Activated CD4-positive, alpha-beta T cell treated with anti-CD3 and anti-CD28 coated beads, Interleukin-2, amount 50 U/mL, for 24 hours (primary cell): ENCODE measurements around the gene ZNF438.
A peak's percentile ranks its signal among the peaks of the same experiment; 100 is the strongest.
"Not testable (repeated sequence)": the region's sequence is repeated elsewhere in the genome, so short reads cannot be mapped to it uniquely, and the experiment has no call there.

Source experiments
- DNase-seq, 2 donors: peaks; one replicate each; pipeline ENCODE4 v3.0.0-alpha.2; 2020; ENCODE audit warnings: low read depth in 1 of 2, low spot score in 1 of 2

ZNF438 gene

DNA sequence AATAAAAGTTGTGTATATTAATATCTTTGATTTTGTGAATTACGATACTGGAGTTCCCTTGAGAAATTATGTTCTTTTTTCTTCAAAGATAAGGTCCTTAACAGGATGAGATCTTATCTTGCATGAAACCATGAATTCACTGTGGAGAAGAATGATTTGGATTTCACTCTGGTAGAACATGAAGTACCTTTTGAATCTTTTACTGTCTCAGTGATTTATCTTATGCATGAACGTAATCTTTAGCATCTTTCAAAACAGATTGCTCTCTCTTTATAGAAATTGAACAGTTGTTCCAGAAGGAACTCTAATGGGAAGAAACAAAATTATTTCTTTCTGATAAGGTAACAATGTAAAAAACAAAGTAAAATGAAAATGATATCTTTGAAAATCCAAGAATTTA is 11.0 kb upstream of the ZNF438 start:
- DNase-seq, result no peak

DNA sequence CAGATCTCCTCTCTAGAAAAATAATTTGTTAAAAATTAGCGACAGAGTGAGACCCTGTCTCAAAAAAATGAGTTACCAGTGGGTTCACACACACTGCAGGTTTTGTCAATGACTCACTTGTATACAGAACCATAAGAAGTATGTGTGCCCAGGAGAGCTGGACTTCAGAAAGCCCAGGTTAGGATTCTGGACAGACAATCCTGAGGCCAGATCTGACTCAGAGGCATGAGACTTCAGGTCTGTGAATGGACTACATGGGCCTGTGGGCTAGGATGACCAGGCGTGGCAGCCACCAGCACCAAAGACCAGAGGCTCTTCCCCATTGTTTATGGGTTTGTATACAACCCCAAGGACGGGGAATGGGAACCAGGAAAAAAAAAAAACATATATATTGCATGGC is 9.3 kb upstream of the ZNF438 start:
- DNase-seq, result no peak

DNA sequence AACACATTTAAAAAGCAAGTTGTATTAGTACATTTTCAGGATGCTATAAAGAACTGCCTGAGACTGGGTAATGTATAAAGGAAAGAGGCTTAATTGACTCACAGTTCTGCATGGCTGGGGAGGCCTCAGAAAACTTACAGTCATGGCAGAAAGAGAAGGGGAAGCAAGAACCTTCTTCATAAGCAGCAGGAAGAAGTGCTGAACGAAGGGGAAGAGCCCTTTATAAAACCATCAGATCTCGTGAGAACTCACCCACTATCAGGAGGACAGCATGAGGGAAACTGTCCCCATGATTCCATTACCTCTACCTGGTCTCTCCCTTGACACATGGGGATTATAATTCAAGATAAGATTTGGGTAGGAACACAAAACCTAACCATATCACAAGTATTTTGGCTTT is 7.3 kb upstream of the ZNF438 start:
- DNase-seq, result not testable (repeated sequence)

DNA sequence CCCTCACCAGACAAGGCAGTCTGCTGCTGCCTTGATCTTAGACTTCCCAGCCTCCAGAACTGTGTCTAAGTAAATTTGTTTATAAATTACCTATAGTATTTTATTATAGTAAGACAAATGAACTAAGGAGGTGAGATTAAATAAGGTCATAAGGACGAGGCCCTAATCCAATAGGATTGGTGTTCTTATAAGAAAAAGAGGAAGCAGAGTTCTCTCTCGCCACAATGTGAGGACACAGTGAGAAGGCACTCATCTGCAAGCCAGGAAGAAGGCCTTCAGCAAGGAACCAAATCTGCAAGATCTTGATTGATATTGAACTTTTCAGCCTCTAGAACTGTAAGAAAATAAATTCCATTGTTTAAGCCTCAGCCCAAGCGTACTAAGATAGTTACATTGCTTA is 6.1 kb upstream of the ZNF438 start:
- DNase-seq, result no peak

DNA sequence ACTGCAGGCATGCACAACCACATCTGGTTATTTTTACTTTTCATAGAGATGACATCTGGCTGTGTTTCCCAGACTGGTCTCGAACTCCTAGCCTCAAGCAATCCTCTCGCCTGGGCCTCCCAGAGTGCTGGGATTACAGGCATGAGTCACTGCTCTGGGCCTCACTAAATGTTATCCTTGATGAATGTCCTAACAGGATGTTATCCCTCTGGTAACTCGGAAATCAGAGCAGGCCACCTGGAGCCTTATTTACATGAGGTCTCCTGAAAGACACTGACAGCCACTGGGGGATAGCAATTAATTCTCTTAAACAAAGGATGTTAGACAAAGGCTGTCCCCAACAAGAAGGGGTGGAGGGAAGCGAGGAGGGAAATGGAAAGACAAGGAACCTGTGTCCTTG is 4.5 kb upstream of the ZNF438 start:
- no peak for DNase-seq

DNA sequence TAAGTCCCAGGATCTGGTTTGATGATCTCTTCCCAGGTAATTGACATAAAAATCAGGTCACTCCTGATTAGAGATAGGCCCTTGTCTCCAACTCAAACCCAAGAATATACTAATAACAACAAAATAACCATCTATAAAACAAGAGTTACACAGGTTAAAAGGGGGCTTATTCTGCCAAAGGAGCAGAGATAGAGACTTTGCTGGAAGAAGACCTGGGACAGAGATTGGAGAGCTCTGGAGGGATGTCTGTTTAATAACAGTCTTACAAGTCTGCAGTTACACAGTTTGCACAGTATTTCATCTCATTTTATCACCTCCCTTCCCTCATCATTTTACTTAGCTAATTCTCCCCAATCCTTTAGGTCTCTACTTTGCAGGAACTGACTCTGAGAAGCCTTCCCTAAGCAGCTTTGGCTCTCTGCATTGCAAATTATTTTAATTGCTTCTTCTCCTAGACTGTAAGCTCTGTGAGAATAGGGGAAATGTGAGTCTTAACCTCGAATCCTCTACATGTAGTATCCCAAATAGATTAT is 3.7 kb upstream of the ZNF438 start:
- no peak for DNase-seq

DNA sequence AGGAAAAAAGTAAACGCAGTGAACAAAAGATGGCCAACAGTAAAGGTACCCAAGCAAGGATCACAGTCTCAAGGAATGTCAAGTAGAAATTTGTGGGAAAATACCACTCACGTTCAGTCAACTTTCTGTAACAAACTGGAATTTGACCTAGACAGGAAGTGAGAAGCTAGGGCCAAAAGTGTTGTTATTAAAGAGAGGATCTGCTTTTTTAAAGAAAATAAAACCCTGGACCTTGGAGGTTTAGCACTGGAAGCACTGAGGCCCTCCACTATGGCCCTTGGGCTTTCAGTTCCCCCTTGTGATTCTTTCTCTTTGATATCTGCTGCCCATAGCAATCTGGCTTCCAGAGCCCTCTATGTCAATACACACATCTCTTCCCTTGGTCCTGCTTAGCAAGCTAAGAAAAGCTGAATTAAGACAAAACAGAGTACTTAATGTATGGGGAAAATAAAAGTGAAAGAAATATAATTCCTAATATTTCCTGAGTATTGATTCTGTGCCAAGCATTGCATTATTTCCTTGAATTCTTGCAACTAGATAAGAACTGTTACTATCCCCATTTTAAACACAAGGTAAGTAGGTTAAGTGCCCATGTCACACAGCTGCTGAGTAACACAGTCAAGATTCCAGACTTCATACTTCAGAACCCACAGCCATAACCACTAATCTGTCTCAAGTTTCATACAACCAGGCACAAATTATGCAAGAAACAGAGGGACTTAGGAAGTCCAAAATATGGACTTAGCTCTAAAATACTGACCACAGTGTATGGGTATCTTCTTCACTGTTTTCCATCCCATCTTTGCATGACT is 2.6 kb upstream of the ZNF438 start:
- no peak for DNase-seq

DNA sequence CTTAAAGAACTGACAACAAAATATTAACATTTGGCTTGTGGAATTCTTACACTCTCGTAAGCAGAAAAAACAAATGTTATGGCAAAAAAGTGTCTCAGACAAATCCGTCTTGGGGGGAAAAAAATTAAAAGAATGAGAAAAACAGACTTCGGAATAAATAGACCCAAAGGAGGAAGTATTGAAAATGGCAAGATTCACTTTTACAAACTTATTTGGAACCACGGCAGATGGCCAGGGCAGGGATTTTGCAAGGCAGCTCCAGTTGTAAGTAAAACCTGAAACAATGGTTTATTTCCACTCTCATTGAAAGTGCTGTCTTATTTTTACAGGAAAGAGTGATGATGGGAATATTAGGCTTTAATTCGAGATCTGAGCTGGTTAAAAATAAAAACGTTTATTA is 1.5 kb upstream of the ZNF438 start:
- no peak for DNase-seq

DNA sequence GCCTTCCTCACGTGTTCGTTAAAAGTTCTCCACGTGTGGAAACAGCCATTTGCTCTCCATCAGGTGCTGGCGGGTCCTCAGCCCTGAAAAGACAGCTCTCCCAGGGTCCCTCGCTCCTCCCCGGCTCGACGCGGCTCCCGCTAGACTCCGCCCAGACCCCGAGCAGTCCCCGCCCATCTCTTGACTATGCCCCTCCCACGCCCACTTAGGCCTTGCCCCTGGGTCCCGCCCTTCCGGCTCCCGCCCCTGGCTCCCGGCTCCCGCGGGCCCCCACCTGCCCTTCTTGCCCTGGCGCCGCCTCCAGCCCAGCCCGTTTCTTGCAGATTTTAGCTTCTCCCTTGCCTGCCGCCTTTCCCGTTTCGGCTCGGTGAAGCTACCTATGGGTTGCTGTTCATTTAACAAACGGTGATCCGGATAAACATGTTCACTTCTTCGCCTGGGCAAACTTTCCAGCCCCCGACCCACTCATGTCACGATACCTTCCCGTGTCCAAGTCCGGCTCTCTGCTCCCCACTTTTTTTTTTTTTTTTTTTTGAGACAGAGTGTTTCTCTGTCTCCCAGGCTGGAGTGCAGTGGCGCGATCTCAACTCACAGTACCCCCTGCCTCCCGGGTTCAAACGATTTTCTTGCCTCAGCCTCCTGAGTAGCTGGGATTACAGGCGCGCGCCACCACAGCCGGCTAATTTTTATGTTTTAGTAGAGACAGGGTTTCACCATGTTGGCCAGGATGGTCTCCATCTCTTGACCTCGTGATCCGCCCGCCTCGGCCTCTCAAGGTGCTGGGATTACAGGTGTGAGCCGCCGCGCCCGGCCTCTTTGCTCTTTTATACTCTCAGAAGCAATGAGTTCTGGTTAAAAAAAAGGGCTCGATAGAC is 830 bp upstream of the ZNF438 start:
- DNase-seq, result peak; percentile 84 to 94

DNA sequence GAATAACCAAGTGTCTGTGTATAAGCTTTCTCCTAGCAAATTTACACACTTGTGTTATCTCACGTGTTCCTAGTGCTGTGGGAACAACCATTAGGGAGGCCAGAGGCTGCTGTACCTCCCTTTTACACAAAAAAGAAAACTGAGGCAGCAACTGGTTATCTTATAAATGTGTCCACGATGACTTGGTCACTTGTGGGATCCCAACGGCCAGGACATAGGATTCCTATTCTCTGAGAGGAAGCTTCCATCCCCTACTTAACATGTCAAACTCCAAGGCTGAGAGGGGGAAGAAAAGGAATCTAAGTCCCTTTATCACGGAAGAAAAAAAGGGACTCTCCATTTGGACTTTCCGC is 484 bp downstream of the ZNF438 start:
- no peak for DNase-seq

DNA sequence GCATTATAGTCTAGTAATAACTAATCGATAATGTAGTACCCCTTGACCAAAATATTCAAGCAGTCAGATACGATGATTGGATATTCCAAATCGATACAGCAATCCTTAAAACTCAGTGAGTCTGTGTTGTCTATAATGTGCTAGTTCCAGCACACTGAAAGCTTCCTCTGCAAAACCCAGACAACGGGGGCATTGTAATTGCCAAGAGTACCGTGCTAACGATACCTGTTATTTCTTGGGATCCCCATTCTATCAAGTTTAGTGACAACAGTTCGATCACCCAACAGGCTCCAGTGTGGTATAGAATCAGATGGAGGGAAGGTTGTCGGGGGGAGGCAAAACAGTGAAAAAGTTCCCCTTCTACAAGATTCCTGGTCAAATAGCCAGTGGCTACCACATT is 865 bp downstream of the ZNF438 start:
- DNase-seq, result no peak

DNA sequence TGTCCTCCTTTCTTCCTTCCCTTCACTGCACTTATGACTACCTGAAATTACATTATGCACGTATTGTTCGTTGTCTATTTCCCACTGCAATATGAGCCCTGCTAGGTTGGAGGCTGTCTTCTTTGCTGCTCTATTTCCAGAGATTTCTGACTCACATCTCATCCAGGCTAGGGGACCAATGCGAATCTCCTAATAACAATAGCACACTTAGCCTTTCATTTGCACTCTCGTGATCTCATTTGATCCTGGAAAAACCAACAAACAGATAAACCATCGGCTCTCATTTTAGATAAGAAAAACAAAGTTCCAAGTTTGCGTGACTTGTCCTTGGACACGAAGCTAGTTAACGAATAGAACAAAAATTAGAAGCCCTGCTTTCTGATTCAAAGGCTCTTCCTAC is 1.4 kb downstream of the ZNF438 start:
- DNase-seq, result no peak

DNA sequence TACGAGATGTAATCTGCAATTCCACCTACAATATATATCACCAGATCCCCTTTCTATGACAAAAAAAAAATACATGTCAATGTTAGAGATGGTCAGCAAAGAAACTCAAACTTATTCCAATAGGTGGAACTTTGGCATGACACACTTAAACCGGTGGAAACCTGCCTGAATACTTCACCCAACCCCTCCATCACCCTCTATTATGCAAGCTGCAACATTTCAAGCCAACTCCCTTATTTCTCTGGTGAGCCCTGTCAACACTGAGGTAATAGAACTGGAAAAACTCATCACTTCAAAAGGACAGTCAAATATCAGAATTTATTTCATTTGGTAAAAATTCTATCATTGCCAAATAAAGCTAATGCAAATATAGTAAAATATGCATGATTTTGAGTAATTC is 3.6 kb downstream of the ZNF438 start:
- DNase-seq, result no peak

DNA sequence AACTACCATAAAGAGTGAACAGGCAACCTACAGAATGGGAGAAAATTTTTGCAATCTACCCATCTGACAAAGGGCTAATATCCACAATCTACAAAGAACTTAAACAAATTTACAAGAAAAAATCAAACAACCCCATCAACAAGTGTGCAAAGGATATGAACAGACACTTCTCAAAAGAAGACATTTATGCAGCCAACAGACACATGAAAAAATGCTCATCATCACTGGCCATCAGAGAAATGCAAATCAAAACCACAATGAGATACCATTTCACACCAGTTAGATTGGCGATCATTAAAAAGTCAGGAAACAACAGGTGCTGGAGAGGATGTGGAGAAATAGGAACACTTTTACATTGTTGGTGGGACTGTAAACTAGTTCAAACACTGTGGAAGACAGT is 5.4 kb downstream of the ZNF438 start:
- not testable (repeated sequence) for DNase-seq

DNA sequence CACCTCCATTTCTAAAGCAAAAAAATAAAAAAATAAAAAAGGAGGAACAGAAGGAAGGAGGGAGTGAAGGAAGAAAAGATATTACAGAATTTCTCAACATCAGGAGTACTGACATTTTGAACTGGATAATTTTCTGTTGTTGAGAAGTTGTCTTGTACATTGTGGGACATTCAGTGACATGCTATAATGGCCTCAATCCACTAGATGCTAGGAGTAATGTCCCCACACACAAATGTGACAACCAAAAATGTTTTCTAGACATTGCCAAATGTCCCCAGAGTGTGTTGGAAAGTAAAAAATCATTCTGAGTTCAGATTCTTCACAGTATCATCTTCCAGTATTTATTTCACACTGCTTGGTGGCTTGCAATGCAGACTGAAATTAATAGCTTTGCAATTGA is 6.5 kb downstream of the ZNF438 start:
- DNase-seq, result no peak

DNA sequence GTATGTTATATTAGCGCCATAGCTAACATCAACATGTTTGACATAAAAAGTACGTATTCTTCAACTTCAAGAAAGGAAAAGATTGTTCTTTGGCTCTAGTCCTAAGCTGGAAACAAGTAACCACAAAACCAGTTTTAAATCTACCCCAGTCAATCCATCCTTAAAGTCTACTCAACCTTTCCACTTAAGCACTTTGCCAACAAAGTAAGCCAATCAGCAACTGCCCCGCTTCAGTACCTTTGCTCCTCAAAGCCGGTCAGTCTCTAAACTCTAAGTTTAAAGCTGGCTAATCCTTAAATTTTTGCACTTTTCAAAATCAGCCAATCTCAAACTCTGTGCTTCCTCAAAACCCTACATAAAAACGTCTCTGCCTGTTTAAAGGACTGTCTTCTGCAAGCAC is 8.1 kb downstream of the ZNF438 start:
- DNase-seq, result no peak

DNA sequence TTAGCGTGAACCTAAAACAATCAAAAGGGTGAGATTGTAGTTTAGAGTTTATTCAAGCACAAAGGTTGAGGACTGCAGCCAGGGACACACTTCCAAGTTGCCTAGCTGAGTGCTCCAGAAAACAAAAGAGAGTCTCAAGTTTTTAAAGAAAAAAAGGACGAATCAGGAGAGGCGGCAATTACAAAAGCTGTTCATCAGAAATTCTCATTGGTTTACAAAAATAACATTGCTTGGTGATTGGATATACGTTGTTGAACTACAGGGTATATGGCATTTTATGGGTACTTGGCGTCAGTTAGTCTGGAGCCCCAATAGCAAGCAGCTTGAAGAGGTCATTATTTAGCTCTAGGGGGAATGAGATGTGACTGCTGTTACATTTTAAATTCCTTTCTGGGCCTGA is 11.5 kb downstream of the ZNF438 start:
- no peak for DNase-seq

DNA sequence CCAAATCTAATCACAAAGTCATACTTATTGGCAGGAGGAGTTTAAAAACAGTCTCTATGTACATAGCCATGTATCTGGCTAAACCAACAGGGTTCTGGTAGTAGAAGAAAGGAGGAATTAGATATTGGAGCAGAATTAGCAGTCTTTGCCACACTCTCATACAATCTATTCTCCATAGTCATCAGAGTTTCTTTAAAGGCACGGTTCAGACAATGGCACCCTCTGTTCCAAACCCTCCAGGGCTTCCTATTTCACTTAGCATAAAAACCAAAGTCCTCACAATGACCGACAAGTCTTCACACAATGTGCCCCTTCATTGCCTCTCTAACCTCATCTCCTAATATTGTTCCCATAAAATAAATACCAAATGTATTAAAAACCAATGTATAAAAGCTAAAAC is 12.7 kb downstream of the ZNF438 start:
- DNase-seq, result no peak

DNA sequence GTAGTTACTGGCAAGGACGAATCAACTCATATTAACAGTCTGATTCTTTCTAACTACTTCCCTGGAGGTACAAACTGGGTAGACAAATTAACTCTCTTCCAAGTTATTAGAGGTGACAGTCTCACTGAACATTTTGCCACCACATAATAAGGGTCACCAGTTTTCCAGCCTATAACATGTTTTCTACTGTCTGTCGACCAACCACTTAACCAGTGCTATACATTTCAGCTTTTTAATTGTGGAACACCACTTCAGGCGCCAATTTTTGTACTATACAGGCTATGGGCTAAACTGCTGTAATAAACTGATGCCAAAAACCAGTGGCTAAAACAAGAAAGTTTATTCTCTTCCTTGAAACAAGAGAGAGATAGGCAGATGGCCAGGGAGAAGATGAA is 13.3 kb downstream of the ZNF438 start:
- DNase-seq, result no peak

DNA sequence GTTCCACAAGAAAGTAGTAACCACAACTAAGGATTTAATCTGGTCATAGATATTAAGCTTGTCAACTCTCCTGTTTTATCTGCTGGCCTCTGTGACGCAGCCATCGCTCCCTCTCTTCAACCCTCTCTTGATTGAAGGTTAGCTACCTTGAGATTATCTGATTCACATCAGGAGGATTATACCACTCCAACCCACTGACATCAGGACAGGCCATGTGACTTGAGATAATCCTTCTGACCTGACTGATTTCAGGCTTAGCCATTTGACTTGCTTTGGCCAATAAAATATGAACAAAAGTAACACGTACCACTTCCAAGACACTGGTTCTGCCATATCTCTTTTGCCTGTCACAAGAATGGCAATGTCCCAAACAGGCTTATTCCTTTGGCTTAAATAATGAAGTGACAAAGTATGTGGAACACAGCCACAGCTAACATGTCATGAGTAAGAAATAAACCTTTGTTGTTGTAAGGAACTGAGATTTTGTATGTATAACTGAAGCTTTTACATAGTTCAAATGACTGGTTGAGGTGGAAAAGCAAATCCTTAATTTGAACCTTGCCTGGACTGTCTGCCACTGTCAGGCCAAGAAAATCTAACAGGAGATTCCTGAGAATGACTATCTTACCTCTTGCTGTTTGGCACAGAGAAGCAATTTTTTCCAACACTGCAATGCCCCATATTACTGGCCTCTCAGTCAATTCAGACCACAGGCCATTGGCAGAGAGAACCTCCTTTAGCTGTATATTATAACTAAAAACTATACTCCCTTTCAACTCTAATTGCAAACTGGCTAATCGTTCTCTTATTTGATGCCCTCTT is 13.9 kb downstream of the ZNF438 start:
- no peak for DNase-seq

DNA sequence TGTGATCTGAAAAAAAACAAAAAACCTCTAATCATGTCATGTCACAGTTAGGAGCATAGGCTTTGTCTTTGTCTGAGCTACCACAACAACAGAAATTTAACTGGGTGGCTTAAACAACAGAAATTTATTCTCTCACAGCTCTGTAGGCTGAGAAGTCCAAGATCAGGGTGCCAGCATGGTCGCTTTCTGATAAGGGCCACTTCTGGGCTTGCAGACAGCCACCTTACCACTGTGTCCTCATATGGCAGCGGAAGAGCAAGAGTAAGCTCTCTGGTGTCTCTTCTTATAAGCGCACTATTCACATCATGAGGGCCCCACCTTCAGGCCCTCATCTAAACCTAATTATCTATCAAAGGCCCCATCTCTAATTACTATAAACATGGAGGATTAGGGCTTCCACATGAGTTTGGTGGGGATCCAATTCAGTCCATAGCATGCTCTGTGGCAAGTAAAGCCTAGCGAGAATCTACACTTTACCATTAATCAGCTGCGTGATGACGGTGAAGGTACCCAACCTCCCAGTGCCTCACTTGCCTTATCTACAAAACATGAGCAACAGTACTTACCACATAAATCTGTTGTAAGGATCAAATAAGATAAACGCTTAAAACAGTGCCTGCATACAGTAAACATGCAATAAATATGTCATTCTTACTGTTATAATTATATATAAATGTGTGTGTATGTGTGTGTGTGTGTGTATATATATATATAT is 17.3 kb downstream of the ZNF438 start:
- no peak for DNase-seq
